SU-DHL-6 (cell line): ENCODE results near the gene C5orf58.
"Not testable (repeated sequence)": the region's sequence is repeated elsewhere in the genome, so short reads cannot be mapped to it uniquely, and the experiment has no call there.

ENCODE experiments used
- H2AFZ ChIP-seq: fragments of 200-600 bp; sonication (generic); 2 replicates; pipeline ENCODE4 v1.6.1; 2014; ENCODE audit warnings: low read depth, mild to moderate bottlenecking, moderate library complexity, mixed read lengths, antibody characterized with exemption, low read length; ENCODE audit not compliant: severe bottlenecking
- H3F3A ChIP-seq: fragments of 200-600 bp; shearing (Covaris generic); 2 replicates; pipeline ENCODE4 v1.6.0; 2016; ENCODE audit warnings: antibody characterized with exemption, mild to moderate bottlenecking; ENCODE audit not compliant: insufficient read depth
- H3K27ac ChIP-seq: fragments of 200-600 bp; sonication (generic); 2 replicates; pipeline ENCODE4 v1.5.1; 2016; ENCODE audit warnings: low read depth, mild to moderate bottlenecking, low read length, moderate library complexity, mixed read lengths
- H3K27me3 ChIP-seq: fragments of 200-600 bp; sonication (generic), shearing (Covaris generic); 2 replicates; pipeline ENCODE4 v1.6.0; 2014; ENCODE audit warnings: mild to moderate bottlenecking, low read length
- H3K36me3 ChIP-seq: fragments of 200-600 bp; sonication (generic); 2 replicates; pipeline ENCODE4 v1.6.1; 2014; ENCODE audit warnings: mild to moderate bottlenecking, low read length, mixed read lengths
- H3K4me2 ChIP-seq: fragments of 300-600, 200-600 bp; shearing (Covaris generic), sonication (generic); 2 replicates; pipeline ENCODE4 v1.6.0; 2014; ENCODE audit warnings: low read length, low read depth, mild to moderate bottlenecking; ENCODE audit not compliant: poor library complexity, severe bottlenecking
- H3K4me3 ChIP-seq: fragments of 200-600 bp; sonication (generic); 2 replicates; pipeline ENCODE4 v1.5.1; 2014; ENCODE audit warnings: antibody characterized with exemption, low read length, mild to moderate bottlenecking, mixed read lengths; ENCODE audit not compliant: insufficient read depth, poor library complexity, severe bottlenecking
- H3K79me2 ChIP-seq: fragments of 200-600 bp; sonication (generic); 2 replicates; pipeline ENCODE4 v1.6.1; 2014; ENCODE audit warnings: mild to moderate bottlenecking, low read length, moderate library complexity; ENCODE audit not compliant: insufficient read depth
- H3K9ac ChIP-seq: fragments of 200-600 bp; sonication (generic); 2 replicates; pipeline ENCODE4 v1.7.0; 2014; ENCODE audit warnings: mild to moderate bottlenecking, low read length
- H3K9me2 ChIP-seq: fragments of 200-600 bp; sonication (generic); replicated peaks from 2 replicates; pipeline ENCODE4 v1.6.1; 2014; ENCODE audit warnings: low read length; ENCODE audit not compliant: insufficient read depth
- H3K9me3 ChIP-seq: fragments of 200-600 bp; sonication (generic); 2 replicates; pipeline ENCODE4 v1.6.1; 2014; ENCODE audit warnings: low read length, mixed read lengths; ENCODE audit not compliant: insufficient read depth
- H4K20me1 ChIP-seq: fragments of 200-600 bp; sonication (generic); 2 replicates; pipeline ENCODE4 v1.6.1; 2014; ENCODE audit warnings: low read depth, mild to moderate bottlenecking, antibody characterized with exemption, low read length, moderate library complexity, mixed read lengths
- CTCF ChIP-seq: fragments of 200-600 bp; sonication (generic); IDR thresholded peaks from one replicate; pipeline ENCODE4 v1.5.1; 2017; ENCODE audit warnings: antibody characterized with exemption, mild to moderate bottlenecking, low read length, moderate library complexity; ENCODE audit not compliant: insufficient read depth, poor library complexity, severe bottlenecking
- EZH2phosphoT487 ChIP-seq: fragments of 200-600 bp; sonication (generic), shearing (Covaris generic); conservative IDR thresholded peaks from 2 replicates; pipeline ENCODE4 v1.6.1; 2018; ENCODE audit warnings: mild to moderate bottlenecking, antibody characterized with exemption, low read length, moderate library complexity, mixed read lengths

C5orf58 gene

GRCh38 chr5:170246126-170246870, 13.5 kb downstream of the C5orf58 start:
- H3K27me3 ChIP-seq, result no peaks in the 10 kb centered on the region
- no peaks in the 10 kb centered on the region for H3F3A ChIP-seq
- no peak for TF ChIP-seq CTCF
- TF ChIP-seq EZH2phosphoT487, result no peak
- no peak overlapping the region for H2AFZ ChIP-seq
- H3K27ac ChIP-seq, result no peak overlapping the region
- H3K9me3 ChIP-seq, result no peaks in the 10 kb centered on the region
- no peaks in the 10 kb centered on the region for H4K20me1 ChIP-seq
- H3K9me2 ChIP-seq, result no peaks in the 10 kb centered on the region
- no peak overlapping the region for H3K4me2 ChIP-seq
- no peak overlapping the region for H3K4me3 ChIP-seq
- H3K79me2 ChIP-seq, result no peaks in the 10 kb centered on the region
- H3K9ac ChIP-seq, result no peak overlapping the region
- H3K36me3 ChIP-seq, result no peaks in the 10 kb centered on the region

GRCh38 chr5:170247363-170247762, 14.6 kb downstream of the C5orf58 start:
- no peak overlapping the region for H3K4me2 ChIP-seq
- H4K20me1 ChIP-seq, result no peaks in the 10 kb centered on the region
- no peaks in the 10 kb centered on the region for H3K9me2 ChIP-seq
- H3K27ac ChIP-seq, result no peak overlapping the region
- H3K9me3 ChIP-seq, result no peaks in the 10 kb centered on the region
- no peaks in the 10 kb centered on the region for H3F3A ChIP-seq
- no peaks in the 10 kb centered on the region for H3K27me3 ChIP-seq
- H2AFZ ChIP-seq, result no peak overlapping the region
- no peak overlapping the region for H3K9ac ChIP-seq
- H3K4me3 ChIP-seq, result no peak overlapping the region
- no peaks in the 10 kb centered on the region for H3K79me2 ChIP-seq
- no peaks in the 10 kb centered on the region for H3K36me3 ChIP-seq
- no peak for TF ChIP-seq EZH2phosphoT487
- TF ChIP-seq CTCF, result no peak

- no peaks in the 10 kb centered on the region for H3K27me3 ChIP-seq
- H2AFZ ChIP-seq, result no peak overlapping the region
- no peak overlapping the region for H3K4me3 ChIP-seq
- H3F3A ChIP-seq, result no peaks in the 10 kb centered on the region
- H3K27ac ChIP-seq, result no peak overlapping the region
- no peaks in the 10 kb centered on the region for H3K79me2 ChIP-seq
- no peak for TF ChIP-seq CTCF
- no peaks in the 10 kb centered on the region for H3K36me3 ChIP-seq
- H3K9me2 ChIP-seq, result no peaks in the 10 kb centered on the region
- H3K9ac ChIP-seq, result no peak overlapping the region
- no peaks in the 10 kb centered on the region for H4K20me1 ChIP-seq
- H3K4me2 ChIP-seq, result no peak overlapping the region
- no peaks in the 10 kb centered on the region for H3K9me3 ChIP-seq
These were observed 15.6 kb downstream of the C5orf58 start for GRCh38 chr5:170248172-170248930.

GRCh38 chr5:170248931-170249227, 16.1 kb downstream of the C5orf58 start:
- not testable (repeated sequence) for H4K20me1 ChIP-seq, H3K4me3 ChIP-seq, H3K27me3 ChIP-seq, H3K27ac ChIP-seq, H3K9me3 ChIP-seq, H3K9me2 ChIP-seq, H3F3A ChIP-seq, H3K36me3 ChIP-seq, H3K9ac ChIP-seq, H3K4me2 ChIP-seq, H3K79me2 ChIP-seq, H2AFZ ChIP-seq
